ENCODE results near the gene ENTREP3. TPM values are rescaled to one million over a fixed set of nuclear protein-coding genes. Genes with fewer than 3 reads are reported as not detected.

ENTREP3 gene
- total and polyA plus RNA-seq, 11 donors, result 5.1 to 24.4 (median 12.8) TPM

GRCh38 chr1:155261852-155262673 lies 6.8 kb upstream of the ENTREP3 start, which contains the start of gene SCAMP3:
Gene SCAMP3 (minus strand): TSS chr1:155262360. CDS start chr1:155262151, 209 bp downstream.
- WGBS, 4 donors, result 0 to 2% (median 1%) methylated on average over 25 to 47 of the region's 47 CpGs
- Histone ChIP-seq H3K27ac (peak within 1 kb of the TSS in 11 of 12 donors; percentile 68 to 91 (median 84)), H3K27me3 (no peaks in the 10 kb centered on the region), H3K9me3 (no peaks in the 10 kb centered on the region), H3K4me1 (peaks cover 6 to 31% (median 20%) of the 10 kb centered on the region in 12 donors), H3K4me3 (peak within 1 kb of the TSS; percentile 61 to 98 (median 80)), H3K36me3 (peaks cover 0 to 76% (median 69%) of the 10 kb centered on the region in 9 donors)
- peak; percentile 95 to 98 (median 97) for DNase-seq
- TF ChIP-seq POLR2A (IDR thresholded peaks at IDR 0.05), result peak; percentile 31 to 77
- TF ChIP-seq CTCF (IDR thresholded peaks at IDR 0.05), result no peak
- ATAC-seq, result peak; percentile 97 to 99 (median 98)
- intact Hi-C loops (cut with DNase I), result loop anchor here in 2 of 10 donors (1.0 to 5.0 kb wide), 2 partner anchors 45 to 46 kb away; partner anchors contain the start of gene FDPS (in 2 of the 2)

- intact Hi-C loops (cut with DNase I), result loop anchor here in 1 of 10 donors (5.0 kb wide), 1 partner anchor 46 kb away; the partner anchor contains the start of gene FDPS
- WGBS, 4 donors, result 0 to 2% (median 1%) methylated on average over 7 to 9 of the region's 9 CpGs
- no peak for TF ChIP-seq POLR2A (IDR thresholded peaks at IDR 0.05)
- TF ChIP-seq CTCF (IDR thresholded peaks at IDR 0.05), result no peak
- H3K4me1 ChIP-seq, result peaks cover 6 to 25% (median 20%) of the 10 kb centered on the region in 12 donors
- no peak for ATAC-seq
- H3K27me3 ChIP-seq, result no peaks in the 10 kb centered on the region
- peak overlapping the region; percentile 61 to 98 (median 80) for H3K4me3 ChIP-seq
- H3K36me3 ChIP-seq, result peaks cover 0 to 76% (median 67%) of the 10 kb centered on the region in 9 donors
- no peaks in the 10 kb centered on the region for H3K9me3 ChIP-seq
- DNase-seq, result peak in 1 of 5 donors; percentile 45
- peak overlapping the region in 11 of 12 donors; percentile 68 to 91 (median 84) for H3K27ac ChIP-seq
Measured at GRCh38 chr1:155261493-155261851, 6.2 kb upstream of the ENTREP3 start.

GRCh38 chr1:155260276-155260675 lies 5.0 kb upstream of the ENTREP3 start:
- intact Hi-C loops (cut with DNase I), result loop anchor here in 1 of 10 donors (5.0 kb wide), 1 partner anchor 47 kb away; the partner anchor contains the start of gene FDPS
- DNase-seq, result no peak
- Histone ChIP-seq H3K36me3 (peaks cover 0 to 64% (median 55%) of the 10 kb centered on the region in 9 donors), H3K9me3 (no peaks in the 10 kb centered on the region), H3K27ac (no peak overlapping the region), H3K4me1 (peaks cover 6 to 33% (median 27%) of the 10 kb centered on the region in 12 donors), H3K4me3 (no peak overlapping the region), H3K27me3 (no peaks in the 10 kb centered on the region)
- TF ChIP-seq CTCF (IDR thresholded peaks at IDR 0.05), result no peak
- TF ChIP-seq POLR2A (IDR thresholded peaks at IDR 0.05), result no peak
- ATAC-seq, result no peak
- WGBS, 4 donors, result 92 to 98% (median 95%) methylated on average over 5 of the region's 5 CpGs

Data from heart left ventricle (tissue), 16 donors.